Measurements from ENCODE around the gene MYCBP2.

MYCBP2 gene

DNA sequence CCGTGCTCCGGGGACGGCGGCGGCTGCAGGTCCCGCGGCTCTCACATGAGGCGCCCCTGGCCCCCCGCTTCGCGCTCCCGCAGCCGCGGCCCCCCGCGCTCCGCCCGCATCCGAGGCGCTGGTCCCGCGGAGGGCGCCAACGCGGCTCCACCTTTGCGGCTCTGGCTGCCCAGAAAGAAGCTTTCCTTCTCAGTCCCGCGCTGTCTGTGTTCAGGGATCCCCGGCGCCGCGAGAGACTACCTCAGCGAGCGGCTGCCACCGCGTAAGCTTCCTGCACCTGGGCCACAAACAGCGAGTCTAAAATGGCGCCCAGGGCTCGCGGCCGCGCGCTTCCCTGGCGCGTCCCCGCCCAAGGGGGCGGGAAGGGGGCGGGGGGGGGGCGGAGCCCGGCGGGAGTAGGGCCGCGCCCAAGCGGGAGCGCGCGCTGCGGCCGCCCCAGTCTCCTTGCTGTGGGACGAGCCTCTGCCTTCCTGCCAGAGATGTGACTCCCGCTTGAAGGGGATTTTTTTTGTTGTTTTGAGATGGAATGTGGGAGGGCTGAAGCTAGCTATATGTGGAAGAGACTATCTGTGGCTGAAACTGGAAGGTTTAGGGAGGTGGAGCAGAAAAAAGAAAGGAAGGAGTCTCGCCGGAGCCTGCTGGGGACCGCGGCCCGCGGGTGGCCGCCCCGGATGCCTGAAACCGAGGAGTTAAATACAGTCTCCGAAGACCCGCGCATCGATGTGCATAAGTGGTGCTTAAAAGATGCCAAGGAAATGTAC, 299.9 kb downstream of the MYCBP2 start, which contains the start of gene FBXL3 (continued):
- TF ChIP-seq, protein P1, sequence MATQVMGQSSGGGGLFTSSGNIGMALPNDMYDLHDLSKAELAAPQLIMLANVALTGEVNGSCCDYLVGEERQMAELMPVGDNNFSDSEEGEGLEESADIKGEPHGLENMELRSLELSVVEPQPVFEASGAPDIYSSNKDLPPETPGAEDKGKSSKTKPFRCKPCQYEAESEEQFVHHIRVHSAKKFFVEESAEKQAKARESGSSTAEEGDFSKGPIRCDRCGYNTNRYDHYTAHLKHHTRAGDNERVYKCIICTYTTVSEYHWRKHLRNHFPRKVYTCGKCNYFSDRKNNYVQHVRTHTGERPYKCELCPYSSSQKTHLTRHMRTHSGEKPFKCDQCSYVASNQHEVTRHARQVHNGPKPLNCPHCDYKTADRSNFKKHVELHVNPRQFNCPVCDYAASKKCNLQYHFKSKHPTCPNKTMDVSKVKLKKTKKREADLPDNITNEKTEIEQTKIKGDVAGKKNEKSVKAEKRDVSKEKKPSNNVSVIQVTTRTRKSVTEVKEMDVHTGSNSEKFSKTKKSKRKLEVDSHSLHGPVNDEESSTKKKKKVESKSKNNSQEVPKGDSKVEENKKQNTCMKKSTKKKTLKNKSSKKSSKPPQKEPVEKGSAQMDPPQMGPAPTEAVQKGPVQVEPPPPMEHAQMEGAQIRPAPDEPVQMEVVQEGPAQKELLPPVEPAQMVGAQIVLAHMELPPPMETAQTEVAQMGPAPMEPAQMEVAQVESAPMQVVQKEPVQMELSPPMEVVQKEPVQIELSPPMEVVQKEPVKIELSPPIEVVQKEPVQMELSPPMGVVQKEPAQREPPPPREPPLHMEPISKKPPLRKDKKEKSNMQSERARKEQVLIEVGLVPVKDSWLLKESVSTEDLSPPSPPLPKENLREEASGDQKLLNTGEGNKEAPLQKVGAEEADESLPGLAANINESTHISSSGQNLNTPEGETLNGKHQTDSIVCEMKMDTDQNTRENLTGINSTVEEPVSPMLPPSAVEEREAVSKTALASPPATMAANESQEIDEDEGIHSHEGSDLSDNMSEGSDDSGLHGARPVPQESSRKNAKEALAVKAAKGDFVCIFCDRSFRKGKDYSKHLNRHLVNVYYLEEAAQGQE (tag by site-specific recombination; IDR thresholded peaks at IDR 0.05): no peak
- TF ChIP-seq ZNF112 (tag by site-specific recombination; IDR thresholded peaks at IDR 0.05): no peak
- TF ChIP-seq, protein P2, sequence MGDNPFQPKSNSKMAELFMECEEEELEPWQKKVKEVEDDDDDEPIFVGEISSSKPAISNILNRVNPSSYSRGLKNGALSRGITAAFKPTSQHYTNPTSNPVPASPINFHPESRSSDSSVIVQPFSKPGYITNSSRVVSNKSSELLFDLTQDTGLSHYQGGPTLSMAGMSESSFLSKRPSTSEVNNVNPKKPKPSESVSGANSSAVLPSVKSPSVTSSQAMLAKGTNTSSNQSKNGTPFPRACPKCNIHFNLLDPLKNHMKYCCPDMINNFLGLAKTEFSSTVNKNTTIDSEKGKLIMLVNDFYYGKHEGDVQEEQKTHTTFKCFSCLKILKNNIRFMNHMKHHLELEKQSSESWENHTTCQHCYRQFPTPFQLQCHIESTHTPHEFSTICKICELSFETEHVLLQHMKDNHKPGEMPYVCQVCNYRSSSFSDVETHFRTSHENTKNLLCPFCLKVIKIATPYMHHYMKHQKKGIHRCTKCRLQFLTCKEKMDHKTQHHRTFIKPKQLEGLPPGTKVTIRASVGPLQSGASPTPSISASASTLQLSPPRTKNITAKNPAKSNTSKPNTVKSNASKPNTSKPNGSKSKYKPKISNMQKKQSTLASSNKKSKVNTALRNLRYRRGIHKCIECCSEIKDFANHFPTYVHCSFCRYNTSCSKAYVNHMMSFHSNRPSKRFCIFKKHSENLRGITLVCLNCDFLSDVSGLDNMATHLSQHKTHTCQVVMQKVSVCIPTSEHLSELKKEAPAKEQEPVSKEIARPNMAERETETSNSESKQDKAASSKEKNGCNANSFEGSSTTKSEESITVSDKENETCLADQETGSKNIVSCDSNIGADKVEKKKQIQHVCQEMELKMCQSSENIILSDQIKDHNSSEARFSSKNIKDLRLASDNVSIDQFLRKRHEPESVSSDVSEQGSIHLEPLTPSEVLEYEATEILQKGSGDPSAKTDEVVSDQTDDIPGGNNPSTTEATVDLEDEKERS (tag by site-specific recombination; IDR thresholded peaks at IDR 0.05): no peak
- TF ChIP-seq KLF7 (tag by site-specific recombination; IDR thresholded peaks at IDR 0.05; ENCODE audit: borderline replicate concordance): no peak
- TF ChIP-seq ZNF366 (tag by site-specific recombination; conservative IDR thresholded peaks at IDR 0.05): peak; percentile 35; the same call in 1 of the 2 replicates
- TF ChIP-seq ZNF302 (tag by site-specific recombination; IDR thresholded peaks at IDR 0.05; ENCODE audit: low read depth): no peak
- peak; percentile 63 for TF ChIP-seq SP2 (tag by site-specific recombination; IDR thresholded peaks at IDR 0.05)
- no peak for TF ChIP-seq ZNF692 (tag by site-specific recombination; IDR thresholded peaks at IDR 0.05)
- TF ChIP-seq ZNF585B (tag by site-specific recombination; IDR thresholded peaks at IDR 0.05): no peak
- peak; percentile 75 for TF ChIP-seq ZBTB26 (tag by site-specific recombination; optimal IDR thresholded peaks at IDR 0.05)
- TF ChIP-seq ZNF426 (tag by site-specific recombination; IDR thresholded peaks at IDR 0.05): no peak

- peaks cover 0 to 15% of the 10 kb centered on the region in 2 experiments; a peak in 1 of 3 replicates for H3K36me3 ChIP-seq (ENCODE audit: control insufficient read depth in 2 of 2, insufficient read depth in 1 of 2, low read length in 2 of 2)
- H3K4me3 ChIP-seq (ENCODE audit: low read depth, low read length): peak overlapping the region; percentile 98
- CTCF ChIA-PET: no interaction called here
- H3K4me1 ChIP-seq (ENCODE audit: control insufficient read depth, insufficient read depth, low read length): 0 out of 2 replicates have a peak, but pooled peaks cover 2% of the 10 kb centered on the region
- H3K9me3 ChIP-seq (ENCODE audit: control insufficient read depth, insufficient read depth, low read depth, low read length): no peaks in the 10 kb centered on the region
- peak overlapping the region; percentile 92 for H3K27ac ChIP-seq (ENCODE audit: extremely low read depth, low read depth, low read length)
- POLR2A ChIA-PET: interaction anchor here (0.6 to 1.3 kb wide), 6 partner anchors 10 to 301 kb away, joined by 3 to 5 read pairs (median 3); partner anchors contain the start of gene MYCBP2
- no peak for TF ChIP-seq ZNF354C (tag by site-specific recombination; IDR thresholded peaks at IDR 0.05; ENCODE audit: borderline replicate concordance, low read depth)
- TF ChIP-seq ZNF610 (tag by site-specific recombination; IDR thresholded peaks at IDR 0.05; ENCODE audit: borderline replicate concordance): peak; percentile 77
- TF ChIP-seq EGR2 (tag by site-specific recombination; IDR thresholded peaks at IDR 0.05; ENCODE audit: low read depth): peak; percentile 69; the same call in 1 of the 2 replicates
- TF ChIP-seq WT1 (tag by site-specific recombination; IDR thresholded peaks at IDR 0.05): no peak; the same call in 1 of the 2 replicates
- TF ChIP-seq ZNF2 (tag by site-specific recombination; IDR thresholded peaks at IDR 0.05): no peak
- peak; percentile 27; the same call in 1 of the 2 replicates for TF ChIP-seq PRDM10 (tag by site-specific recombination; IDR thresholded peaks at IDR 0.05)
Observed at GRCh38 chr13:77026255-77026860, 300.5 kb downstream of the MYCBP2 start.

Measured in HEK293 (cell line).